D721Med (cell line): ENCODE measurements around the gene GLMP.

Experiments
- DNase-seq: peaks from one replicate; pipeline ENCODE4 v3.0.0; 2011; ENCODE audit warnings: low spot score; ENCODE audit not compliant: insufficient read length
- FAIRE-seq: peaks from 2 replicates; lab custom pipeline; 2011; peaks lifted over from hg19 to GRCh38; lab: Jason Lieb, UNC
- CTCF ChIP-seq: IDR thresholded peaks from 2 replicates; pipeline ENCODE4 v1.5.1; 2012; ENCODE audit warnings: mild to moderate bottlenecking, control low read depth; ENCODE audit not compliant: insufficient read depth; ENCODE audit errors: missing control alignments

The GLMP gene

DNA sequence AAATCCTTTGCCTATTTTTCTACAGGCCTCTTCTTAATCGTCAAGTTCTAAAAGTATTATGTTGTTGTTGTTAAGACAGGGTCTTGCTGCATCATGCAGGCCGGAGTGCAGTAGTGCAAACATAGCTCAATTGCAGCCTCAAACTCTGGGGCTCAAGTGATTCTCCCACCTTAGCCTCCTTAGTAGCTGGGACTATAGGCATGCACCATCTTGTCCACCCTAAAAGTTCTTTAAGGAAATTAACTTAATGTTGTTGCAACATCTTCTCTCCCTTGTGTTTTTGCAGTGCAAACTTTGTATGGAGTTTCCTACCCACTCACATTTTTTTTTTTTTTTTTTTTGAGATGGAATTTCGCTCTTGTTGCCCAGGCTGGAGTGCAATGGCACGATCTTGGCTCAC is 7.8 kb upstream of the GLMP start:
- FAIRE-seq (no peak), DNase-seq (no peak)
- no peak for TF ChIP-seq CTCF

DNA sequence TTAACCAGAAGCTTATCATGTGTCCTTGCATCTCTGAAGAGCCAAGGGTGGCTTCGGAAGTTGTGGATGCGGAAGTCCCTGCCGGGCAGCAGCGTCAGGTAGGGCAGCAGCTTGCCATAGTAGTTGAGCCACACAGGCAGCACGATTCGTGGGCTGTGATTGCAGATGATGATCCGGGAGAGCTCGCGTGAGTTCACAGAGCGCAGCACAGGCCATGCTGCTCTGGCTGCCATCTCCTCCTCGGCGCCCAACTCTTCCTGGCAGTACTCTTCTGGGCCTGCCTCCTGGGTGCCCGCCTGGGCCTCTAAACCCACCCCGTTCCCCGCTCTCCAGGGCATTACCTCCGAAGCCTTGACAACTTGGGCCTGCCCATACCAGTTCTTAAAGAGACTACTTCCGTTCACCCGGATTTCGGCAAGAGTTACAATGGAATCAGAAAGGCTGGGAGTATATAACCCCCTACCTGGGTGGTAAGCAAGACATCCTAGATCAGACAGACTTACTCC is 3.4 kb upstream of the GLMP start, which contains the start of gene VHLL:
VHLL (minus strand) TSS at position 456 of the 506 bp plus-strand sequence; CDS start at position 338, 118 bp downstream.
- no peak for TF ChIP-seq CTCF
- FAIRE-seq = no peak
- DNase-seq = no peak

DNA sequence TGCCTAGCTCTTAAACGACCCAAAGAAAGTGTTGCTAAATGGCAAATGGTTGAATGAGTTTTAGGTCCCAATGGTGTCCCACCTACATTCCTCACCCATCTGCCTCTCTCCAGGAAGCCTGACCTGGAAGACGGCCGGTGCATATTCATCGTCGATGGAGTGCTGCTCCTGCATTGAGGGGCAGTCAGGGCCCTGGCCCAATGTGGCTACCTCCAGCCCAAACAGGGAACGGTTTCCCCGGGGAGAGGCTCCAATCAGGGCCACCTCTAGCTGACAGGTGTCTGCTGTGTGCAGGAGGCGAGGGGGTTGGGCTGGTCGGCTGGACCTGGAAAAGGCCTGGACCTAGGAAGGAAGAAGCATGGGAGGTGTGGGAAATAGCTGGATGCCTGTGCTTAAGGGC is 1.6 kb downstream of the GLMP start:
- no peak for TF ChIP-seq CTCF

GRCh38 chr1:156293098-156293434 is 2.4 kb downstream of the GLMP start:
- no peak for TF ChIP-seq CTCF
- FAIRE-seq (no peak), DNase-seq (no peak)

More for the DNA sequence above, 1.6 kb downstream of the GLMP start:
- DNase-seq (no peak), FAIRE-seq (no peak)

DNA sequence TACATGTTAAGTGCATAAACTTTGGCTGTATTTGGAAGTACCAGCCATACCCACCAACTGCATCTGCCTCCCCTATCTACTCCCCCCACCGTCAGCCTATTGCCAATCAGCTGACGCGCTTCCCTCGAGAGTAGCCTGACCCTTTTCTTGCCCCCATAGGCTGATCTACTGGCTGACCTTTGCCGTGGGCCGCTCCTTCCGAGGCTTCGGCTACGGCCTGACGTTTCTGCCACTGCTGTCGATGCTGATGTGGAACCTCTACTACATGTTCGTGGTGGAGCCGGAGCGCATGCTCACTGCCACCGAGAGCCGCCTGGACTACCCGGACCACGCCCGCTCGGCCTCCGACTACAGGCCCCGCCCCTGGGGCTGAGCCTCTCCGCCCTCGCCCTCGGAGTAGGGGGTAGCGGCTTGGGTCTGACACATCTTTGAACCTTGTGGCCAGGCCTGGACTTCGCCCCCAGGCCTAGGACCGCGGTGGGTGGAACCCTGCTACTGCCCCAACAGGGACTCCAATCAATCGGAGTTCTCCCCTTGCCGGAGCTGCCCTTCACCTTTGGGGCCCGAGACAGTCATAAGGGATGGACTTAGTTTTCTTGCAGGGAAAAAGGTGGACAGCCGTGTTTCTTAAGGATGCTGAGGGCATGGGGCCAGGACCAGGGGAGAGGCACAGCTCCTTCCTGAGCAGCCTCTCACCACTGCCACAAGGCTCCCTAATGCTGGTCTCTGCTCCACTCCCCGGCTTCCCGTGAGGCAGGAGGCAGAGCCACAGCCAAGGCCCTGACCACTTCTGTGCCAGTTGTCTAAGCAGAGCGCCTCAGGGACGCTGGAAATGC is 4.0 kb downstream of the GLMP start:
- FAIRE-seq = no peak
- DNase-seq = peak; percentile 87
- no peak for TF ChIP-seq CTCF

DNA sequence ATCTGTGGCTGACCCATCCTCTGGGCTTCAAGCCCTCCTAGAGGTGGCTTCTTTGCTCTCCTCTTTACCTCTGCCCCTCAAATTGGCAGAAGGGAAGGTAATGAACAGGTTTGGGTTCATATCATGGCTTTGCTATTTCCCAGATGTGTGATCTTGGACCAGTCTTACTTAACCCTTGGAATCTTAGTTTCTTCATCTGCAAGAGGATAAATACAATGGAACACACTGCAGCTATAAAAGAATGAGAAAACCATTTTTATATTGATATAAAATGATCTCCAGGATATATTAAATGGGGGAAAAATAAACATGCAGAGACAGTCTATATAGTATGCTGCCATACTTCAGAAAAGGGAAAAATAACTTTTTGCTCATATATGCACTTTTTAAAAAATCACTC is 5.6 kb downstream of the GLMP start:
- DNase-seq = no peak
- TF ChIP-seq CTCF = no peak
- FAIRE-seq = no peak

- FAIRE-seq = no peak
Measured at GRCh38 chr1:156286061-156286460, 9.4 kb downstream of the GLMP start.

More at GRCh38 chr1:156286061-156286460, 9.4 kb downstream of the GLMP start:
- no peak for DNase-seq
- TF ChIP-seq CTCF = no peak
